ENCODE results near the gene BFSP1. TPM values are rescaled to one million over a fixed set of nuclear protein-coding genes. Genes with fewer than 3 reads are reported as not detected.

The BFSP1 gene
- total and polyA plus RNA-seq, 2 experiments from 2014 or later, result 2.7 to 4.9 TPM

- no peak for TF ChIP-seq CTCF (conservative IDR thresholded peaks at IDR 0.05; ENCODE audit: low read depth in 2 of 2)
- TF ChIP-seq ZNF331 (CRISPR knock-in tag; IDR thresholded peaks at IDR 0.05; ENCODE audit: low read depth), result no peak
These were observed 10.8 kb upstream of the BFSP1 start (continued) for GRCh38 chr20:17541996-17542395.

- H3K27ac Mint-ChIP-seq, result no peak overlapping the region
- no peak for DNase-seq (ENCODE audit: low spot score)
- Histone ChIP-seq H2AFZ (no peak overlapping the region), H3K79me2 (replicated peaks; ENCODE audit: insufficient read depth) (no peaks in the 10 kb centered on the region), H3K4me3 (no peak overlapping the region), H4K20me1 (replicated peaks; ENCODE audit: insufficient read depth) (no peaks in the 10 kb centered on the region), H3F3A (replicated peaks; ENCODE audit: low read depth) (peaks cover 6% of the 10 kb centered on the region; the same call in 1 of the 2 replicates), H3K27me3 (ENCODE audit: insufficient read depth) (no peaks in the 10 kb centered on the region), H3K4me1 (ENCODE audit: insufficient read depth) (peaks cover 4% of the 10 kb centered on the region; the same call in 1 of the 2 replicates), H3K4me2 (no peak overlapping the region), H3K27ac (ENCODE audit: low read depth) (no peak overlapping the region), H3K9me2 (ENCODE audit: insufficient read depth) (no peaks in the 10 kb centered on the region), H3K36me3 (ENCODE audit: insufficient read depth) (no peaks in the 10 kb centered on the region)
- peaks cover 8% of the 10 kb centered on the region; the same call in 2 of the 3 replicates for H3K4me1 Mint-ChIP-seq
- H3K36me3 Mint-ChIP-seq (ENCODE audit: low read depth), result peaks cover 3% of the 10 kb centered on the region; the same call in 2 of the 3 replicates
- H3K27me3 Mint-ChIP-seq (ENCODE audit: insufficient read depth, low read depth, poor library complexity), result peaks cover 6% of the 10 kb centered on the region
- no peak for ATAC-seq
- H3K4me3 Mint-ChIP-seq, result no peak overlapping the region
- H3K9me3 Mint-ChIP-seq, result peaks cover 3% of the 10 kb centered on the region; the same call in 2 of the 3 replicates
- no peak for TF ChIP-seq STAT1 (IDR thresholded peaks at IDR 0.05; ENCODE audit: unreplicated experiment)
- TF ChIP-seq EZH2 (IDR thresholded peaks at IDR 0.05; ENCODE audit: low read depth, unreplicated experiment), result no peak
- no peak for TF ChIP-seq ETS1 (IDR thresholded peaks at IDR 0.05)
- no peak for TF ChIP-seq CTCF (conservative IDR thresholded peaks at IDR 0.05; ENCODE audit: low read depth in 2 of 2)
- no peak for TF ChIP-seq NANOG (IDR thresholded peaks at IDR 0.05; ENCODE audit: borderline replicate concordance)
- no peak for TF ChIP-seq POLR2AphosphoS5 (IDR thresholded peaks at IDR 0.05; ENCODE audit: low read depth)
- TF ChIP-seq ZNF331 (CRISPR knock-in tag; IDR thresholded peaks at IDR 0.05; ENCODE audit: low read depth), result no peak
- TF ChIP-seq EZH2phosphoT487 (IDR thresholded peaks at IDR 0.05; ENCODE audit: unreplicated experiment), result no peak
- no peak for TF ChIP-seq REST (IDR thresholded peaks at IDR 0.05; ENCODE audit: unreplicated experiment)
- no peak for TF ChIP-seq JUNB (IDR thresholded peaks at IDR 0.05; ENCODE audit: unreplicated experiment)
- no peak for TF ChIP-seq ZNF114 (CRISPR knock-in tag; IDR thresholded peaks at IDR 0.05)
- TF ChIP-seq CREB1 (CRISPR knock-in tag; IDR thresholded peaks at IDR 0.05; ENCODE audit: low read depth), result no peak
These were observed 10.4 kb upstream of the BFSP1 start for GRCh38 chr20:17541596-17541995.
